Activated CD4-positive, alpha-beta T cell treated with anti-CD3 and anti-CD28 coated beads, Interleukin-2, amount 10 ng/mL, durations not matched to agents 7 days and 5 days (primary cell): ENCODE results near the gene SMIM21. TPM values are rescaled to one million over a fixed set of nuclear protein-coding genes. Genes with fewer than 3 reads are reported as not detected.
A peak's percentile ranks its signal among the peaks of the same experiment; 100 is the strongest.

Source experiments
- CTCF ChIA-PET: fragments of 350-600 bp; sonication (Branson Sonifier 250); formaldehyde crosslinking; loops from one replicate; lab custom pipeline; 2021; ENCODE audit warnings: antibody characterized with exemption; lab: Charles Lee
- POLR2A ChIA-PET: fragments of 350-600 bp; sonication (Branson Sonifier 250); formaldehyde crosslinking; loops from one replicate; lab custom pipeline; 2021; ENCODE audit warnings: antibody characterized with exemption; lab: Charles Lee
- DNase-seq: peaks from one replicate; pipeline ENCODE4 v3.0.0-alpha.2; 2020
- H3K27ac Mint-ChIP-seq: one replicate; pipeline ENCODE4 v1.8.0; 2021; ENCODE audit warnings: mild to moderate bottlenecking, moderate library complexity, mixed read lengths
- H3K27me3 Mint-ChIP-seq: one replicate; pipeline ENCODE4 v1.8.0; 2021; ENCODE audit warnings: mixed read lengths
- H3K36me3 Mint-ChIP-seq: one replicate; pipeline ENCODE4 v1.8.0; 2021; ENCODE audit warnings: low read depth, mixed read lengths
- H3K4me1 Mint-ChIP-seq: one replicate; pipeline ENCODE4 v1.8.0; 2021; ENCODE audit warnings: mixed read lengths
- H3K4me3 Mint-ChIP-seq: one replicate; pipeline ENCODE4 v1.8.0; 2021; ENCODE audit warnings: mild to moderate bottlenecking, moderate library complexity, mixed read lengths
- H3K9me3 Mint-ChIP-seq: one replicate; pipeline ENCODE4 v1.8.0; 2021; ENCODE audit warnings: mixed read lengths
- total RNA-seq, 2 experiments: library from RNA; stranded (reverse); gene quantifications; one replicate each; pipeline ENCODE4 v1.2.3, GENCODE V29; 2021

Gene SMIM21
- total RNA-seq, 2 experiments from 2014 or later = not detected

GRCh38 chr18:75418293-75419005 lies 9.1 kb downstream of the SMIM21 start:
- no peak overlapping the region for H3K27ac Mint-ChIP-seq
- CTCF ChIA-PET = no interaction called here
- H3K9me3 Mint-ChIP-seq = no peaks in the 10 kb centered on the region

GRCh38 chr18:75410611-75411010 lies 16.9 kb downstream of the SMIM21 start:
- Mint-ChIP-seq H3K36me3 (no peaks in the 10 kb centered on the region), H3K9me3 (no peaks in the 10 kb centered on the region), H3K4me1 (peaks cover 4% of the 10 kb centered on the region), H3K27me3 (peaks cover 6% of the 10 kb centered on the region), H3K4me3 (no peak overlapping the region), H3K27ac (no peak overlapping the region)
- no peak for DNase-seq
- ChIA-PET CTCF (interaction anchor here (1.0 kb wide), 1 partner anchor 17 kb away, joined by 3 read pairs; the partner anchor contains the start of gene SMIM21), POLR2A (no interaction called here)

More at GRCh38 chr18:75418293-75419005, 9.1 kb downstream of the SMIM21 start:
- H3K36me3 Mint-ChIP-seq = no peaks in the 10 kb centered on the region
- H3K27me3 Mint-ChIP-seq = peaks cover 4% of the 10 kb centered on the region
- no peaks in the 10 kb centered on the region for H3K4me1 Mint-ChIP-seq
- DNase-seq = no peak
- no peak overlapping the region for H3K4me3 Mint-ChIP-seq
- POLR2A ChIA-PET = no interaction called here

- POLR2A ChIA-PET = no interaction called here
These were observed 17.7 kb downstream of the SMIM21 start for GRCh38 chr18:75409806-75410205.

GRCh38 chr18:75408554-75409506 lies 18.7 kb downstream of the SMIM21 start:
- peaks cover 8% of the 10 kb centered on the region for H3K27me3 Mint-ChIP-seq
- no peaks in the 10 kb centered on the region for H3K36me3 Mint-ChIP-seq
- no peaks in the 10 kb centered on the region for H3K9me3 Mint-ChIP-seq
- peaks cover 4% of the 10 kb centered on the region for H3K4me1 Mint-ChIP-seq
- POLR2A ChIA-PET = no interaction called here
- no peak overlapping the region for H3K4me3 Mint-ChIP-seq
- H3K27ac Mint-ChIP-seq = no peak overlapping the region
- CTCF ChIA-PET = no interaction called here
- DNase-seq = no peak

More at GRCh38 chr18:75409806-75410205, 17.7 kb downstream of the SMIM21 start:
- H3K4me3 Mint-ChIP-seq = no peak overlapping the region
- CTCF ChIA-PET = no interaction called here
- peaks cover 4% of the 10 kb centered on the region for H3K4me1 Mint-ChIP-seq
- H3K9me3 Mint-ChIP-seq = no peaks in the 10 kb centered on the region
- H3K27ac Mint-ChIP-seq = no peak overlapping the region
- DNase-seq = no peak
- no peaks in the 10 kb centered on the region for H3K36me3 Mint-ChIP-seq
- peaks cover 8% of the 10 kb centered on the region for H3K27me3 Mint-ChIP-seq

GRCh38 chr18:75407468-75408437 lies 19.8 kb downstream of the SMIM21 start:
- no peak for DNase-seq
- CTCF ChIA-PET = no interaction called here
- H3K36me3 Mint-ChIP-seq = no peaks in the 10 kb centered on the region
- H3K27ac Mint-ChIP-seq = no peak overlapping the region
- no peaks in the 10 kb centered on the region for H3K9me3 Mint-ChIP-seq
- no peak overlapping the region for H3K4me3 Mint-ChIP-seq
- H3K4me1 Mint-ChIP-seq = peaks cover 4% of the 10 kb centered on the region
- POLR2A ChIA-PET = no interaction called here
- peaks cover 7% of the 10 kb centered on the region for H3K27me3 Mint-ChIP-seq

- Mint-ChIP-seq H3K4me1 (peaks cover 4% of the 10 kb centered on the region), H3K4me3 (no peak overlapping the region), H3K9me3 (no peaks in the 10 kb centered on the region), H3K36me3 (no peaks in the 10 kb centered on the region), H3K27me3 (peaks cover 12% of the 10 kb centered on the region), H3K27ac (no peak overlapping the region)
- ChIA-PET CTCF (no interaction called here), POLR2A (no interaction called here)
- no peak for DNase-seq
These were observed 20.7 kb downstream of the SMIM21 start for GRCh38 chr18:75406491-75407445.

GRCh38 chr18:75405351-75405750 lies 22.2 kb downstream of the SMIM21 start:
- H3K36me3 Mint-ChIP-seq = no peaks in the 10 kb centered on the region
- H3K27me3 Mint-ChIP-seq = peaks cover 12% of the 10 kb centered on the region
- H3K9me3 Mint-ChIP-seq = no peaks in the 10 kb centered on the region
- peaks cover 4% of the 10 kb centered on the region for H3K4me1 Mint-ChIP-seq
- H3K4me3 Mint-ChIP-seq = no peak overlapping the region
- ChIA-PET POLR2A (no interaction called here), CTCF (interaction anchor here (0.6 kb wide), 1 partner anchor 86 kb away, joined by 3 read pairs; no protein-coding TSS in a partner anchor)
- no peak overlapping the region for H3K27ac Mint-ChIP-seq
- DNase-seq = no peak

- Mint-ChIP-seq H3K27me3 (peaks cover 19% of the 10 kb centered on the region), H3K36me3 (no peaks in the 10 kb centered on the region), H3K4me1 (no peaks in the 10 kb centered on the region), H3K27ac (no peak overlapping the region), H3K4me3 (no peak overlapping the region), H3K9me3 (no peaks in the 10 kb centered on the region)
- no peak for DNase-seq
- POLR2A ChIA-PET = no interaction called here
- CTCF ChIA-PET = no interaction called here
These were observed 27.1 kb downstream of the SMIM21 start for GRCh38 chr18:75400366-75400765.

GRCh38 chr18:75395137-75395536 lies 32.4 kb downstream of the SMIM21 start:
- Mint-ChIP-seq H3K27ac (no peak overlapping the region), H3K9me3 (no peaks in the 10 kb centered on the region), H3K27me3 (peaks cover 21% of the 10 kb centered on the region), H3K4me3 (no peak overlapping the region), H3K4me1 (no peaks in the 10 kb centered on the region), H3K36me3 (no peaks in the 10 kb centered on the region)
- ChIA-PET CTCF (interaction anchor here (1.4 kb wide), 1 partner anchor 23 kb away, joined by 3 read pairs; no protein-coding TSS in a partner anchor), POLR2A (no interaction called here)
- DNase-seq = no peak

- Mint-ChIP-seq H3K27me3 (peaks cover 20% of the 10 kb centered on the region), H3K9me3 (no peaks in the 10 kb centered on the region), H3K4me3 (no peak overlapping the region), H3K36me3 (no peaks in the 10 kb centered on the region), H3K4me1 (no peaks in the 10 kb centered on the region), H3K27ac (no peak overlapping the region)
- DNase-seq = no peak
- ChIA-PET POLR2A (no interaction called here), CTCF (no interaction called here)
These were observed 33.8 kb downstream of the SMIM21 start for GRCh38 chr18:75393721-75394120.

- peaks cover 18% of the 10 kb centered on the region for H3K27me3 Mint-ChIP-seq
- H3K27ac Mint-ChIP-seq = peak overlapping the region; percentile 14
- no peak for DNase-seq
- no peaks in the 10 kb centered on the region for H3K4me1 Mint-ChIP-seq
- ChIA-PET POLR2A (no interaction called here), CTCF (no interaction called here)
- H3K9me3 Mint-ChIP-seq = no peaks in the 10 kb centered on the region
- no peaks in the 10 kb centered on the region for H3K36me3 Mint-ChIP-seq
- no peak overlapping the region for H3K4me3 Mint-ChIP-seq
These were observed 35.3 kb downstream of the SMIM21 start for GRCh38 chr18:75392226-75392578.
